Nephron (organoid): ENCODE data around the gene COL27A1.

Source experiments
- H3K27ac Mint-ChIP-seq, 3 experiments: 2 replicates each; pipeline ENCODE4 v1.8.0; 2020; ENCODE audit warnings: mixed read lengths in 3 of 3, mild to moderate bottlenecking in 2 of 3, moderate library complexity in 1 of 3
- H3K27me3 Mint-ChIP-seq: 2 replicates; pipeline ENCODE4 v1.8.0; 2021; ENCODE audit warnings: low read depth, mild to moderate bottlenecking, moderate library complexity, mixed read lengths
- H3K36me3 Mint-ChIP-seq: 2 replicates; pipeline ENCODE4 v1.8.0; 2020; ENCODE audit warnings: low read depth, mixed read lengths
- H3K4me1 Mint-ChIP-seq: 2 replicates; pipeline ENCODE4 v1.8.0; 2020; ENCODE audit warnings: mixed read lengths
- H3K4me3 Mint-ChIP-seq, 3 experiments: 2 replicates each; pipeline ENCODE4 v1.8.0; 2020; ENCODE audit warnings: mild to moderate bottlenecking in 3 of 3, mixed read lengths in 3 of 3, moderate library complexity in 2 of 3
- H3K9me3 Mint-ChIP-seq: 2 replicates; pipeline ENCODE4 v1.8.0; 2020; ENCODE audit warnings: mixed read lengths
- CTCF ChIP-seq, 3 experiments: fragments of 200-600 bp; sonication (generic); IDR thresholded peaks; one replicate each; pipeline ENCODE4 v1.5.0; 2021; ENCODE audit warnings: antibody characterized with exemption in 3 of 3; ENCODE audit not compliant: unreplicated experiment in 3 of 3

Gene COL27A1

GRCh38 chr9:114163517-114163951, 8.2 kb downstream of the COL27A1 start:
- Mint-ChIP-seq H3K27ac (peak overlapping the region; percentile 69 to 88 (median 81)), H3K4me1 (peaks cover 46% of the 10 kb centered on the region), H3K9me3 (no peaks in the 10 kb centered on the region), H3K27me3 (peaks cover 4% of the 10 kb centered on the region), H3K36me3 (peaks cover 12% of the 10 kb centered on the region), H3K4me3 (peak overlapping the region in 2 of 3 experiments; percentile 34 to 54)
- TF ChIP-seq CTCF (IDR thresholded peaks at IDR 0.05; ENCODE audit: unreplicated experiment in 3 of 3) = no peak

GRCh38 chr9:114164191-114164794, 9.0 kb downstream of the COL27A1 start:
- Mint-ChIP-seq H3K9me3 (no peaks in the 10 kb centered on the region), H3K4me3 (peak overlapping the region in 1 of 3 experiments; percentile 54), H3K4me1 (peaks cover 46% of the 10 kb centered on the region), H3K27ac (peak overlapping the region; percentile 69 to 88 (median 81)), H3K36me3 (peaks cover 17% of the 10 kb centered on the region), H3K27me3 (peaks cover 4% of the 10 kb centered on the region)
- no peak for TF ChIP-seq CTCF (IDR thresholded peaks at IDR 0.05; ENCODE audit: unreplicated experiment in 3 of 3)

- H3K27ac Mint-ChIP-seq = no peak overlapping the region
- H3K27me3 Mint-ChIP-seq = peaks cover 4% of the 10 kb centered on the region
- no peak for TF ChIP-seq CTCF (IDR thresholded peaks at IDR 0.05; ENCODE audit: unreplicated experiment in 3 of 3)
- H3K4me3 Mint-ChIP-seq = no peak overlapping the region
- H3K9me3 Mint-ChIP-seq = no peaks in the 10 kb centered on the region
- peaks cover 14% of the 10 kb centered on the region for H3K36me3 Mint-ChIP-seq
- peaks cover 50% of the 10 kb centered on the region for H3K4me1 Mint-ChIP-seq
These were observed 10.2 kb downstream of the COL27A1 start for GRCh38 chr9:114165407-114166102.

- no peak for TF ChIP-seq CTCF (IDR thresholded peaks at IDR 0.05; ENCODE audit: unreplicated experiment in 3 of 3)
- no peak overlapping the region for H3K27ac Mint-ChIP-seq
- peaks cover 11% of the 10 kb centered on the region for H3K36me3 Mint-ChIP-seq
- H3K4me3 Mint-ChIP-seq = no peak overlapping the region
- H3K4me1 Mint-ChIP-seq = peaks cover 49% of the 10 kb centered on the region
- no peaks in the 10 kb centered on the region for H3K9me3 Mint-ChIP-seq
- H3K27me3 Mint-ChIP-seq = peaks cover 4% of the 10 kb centered on the region
These were observed 10.8 kb downstream of the COL27A1 start for GRCh38 chr9:114166103-114166470.

- no peaks in the 10 kb centered on the region for H3K9me3 Mint-ChIP-seq
- no peak for TF ChIP-seq CTCF (IDR thresholded peaks at IDR 0.05; ENCODE audit: unreplicated experiment in 3 of 3)
- H3K27me3 Mint-ChIP-seq = peaks cover 4% of the 10 kb centered on the region
- H3K36me3 Mint-ChIP-seq = peaks cover 11% of the 10 kb centered on the region
- H3K27ac Mint-ChIP-seq = no peak overlapping the region
- H3K4me3 Mint-ChIP-seq = no peak overlapping the region
- H3K4me1 Mint-ChIP-seq = peaks cover 51% of the 10 kb centered on the region
These were observed 11.6 kb downstream of the COL27A1 start for GRCh38 chr9:114166614-114167572.
